Mucosa of gallbladder (tissue), 1 donor: ENCODE results near the gene PDPR. TPM values are rescaled to one million over a fixed set of nuclear protein-coding genes. Genes with fewer than 3 reads are reported as not detected.
"Not testable (repeated sequence)": the region's sequence is repeated elsewhere in the genome, so short reads cannot be mapped to it uniquely, and the experiment has no call there.

ENCODE experiments used
- DNase-seq: peaks from one replicate; pipeline ENCODE4 v3.0.0-alpha.2; 2020; ENCODE audit warnings: low spot score
- total RNA-seq: library from RNA; stranded (reverse); gene quantifications from one replicate; pipeline ENCODE4 v1.2.1, GENCODE V29; 2021
- donor health status: DM: no; HTN: no; CAD: no.

Gene PDPR
- total RNA-seq, 1 donor from 2014 or later: 19.9 TPM

DNA sequence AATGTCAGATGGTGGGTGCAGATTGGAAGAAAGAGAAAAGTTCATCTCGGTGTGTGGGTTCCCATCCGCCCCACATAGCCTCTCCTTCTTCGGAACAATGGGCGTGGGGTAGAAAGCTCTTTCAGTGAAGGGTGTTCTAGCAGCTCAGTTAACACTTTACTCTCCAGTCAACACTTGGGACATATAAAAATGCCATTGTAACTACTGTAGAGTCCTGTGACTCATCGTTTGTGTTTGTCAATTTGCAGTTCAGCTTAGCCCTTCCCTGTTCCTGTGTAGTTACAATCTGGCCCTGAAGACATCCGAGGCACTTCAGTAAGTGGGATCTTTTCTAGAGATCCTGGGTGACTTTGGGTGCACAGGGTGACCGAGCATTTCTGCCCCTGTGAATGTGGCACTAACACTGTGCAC lies 47.9 kb downstream of the PDPR start:
- no peak for DNase-seq

DNA sequence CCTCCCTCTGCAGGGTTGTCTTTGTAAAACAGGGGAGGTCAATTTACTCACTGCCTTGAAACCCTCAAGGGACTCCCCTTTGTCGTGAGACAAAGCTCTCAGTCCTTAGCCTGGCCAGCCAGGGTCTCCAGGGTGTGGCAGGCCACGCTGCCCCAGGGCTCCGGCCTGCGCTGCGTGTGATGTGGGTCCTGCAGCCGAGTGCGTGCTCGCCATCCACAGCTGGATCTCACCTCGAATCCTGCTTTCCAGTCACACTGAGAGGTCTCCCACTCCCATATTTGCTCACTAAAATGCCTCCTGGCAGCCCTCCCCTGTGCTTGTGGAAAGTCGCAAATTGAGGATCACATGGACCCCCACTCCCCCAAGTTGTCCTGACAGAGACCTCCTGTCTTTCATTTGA lies 49.5 kb downstream of the PDPR start:
- no peak for DNase-seq

DNA sequence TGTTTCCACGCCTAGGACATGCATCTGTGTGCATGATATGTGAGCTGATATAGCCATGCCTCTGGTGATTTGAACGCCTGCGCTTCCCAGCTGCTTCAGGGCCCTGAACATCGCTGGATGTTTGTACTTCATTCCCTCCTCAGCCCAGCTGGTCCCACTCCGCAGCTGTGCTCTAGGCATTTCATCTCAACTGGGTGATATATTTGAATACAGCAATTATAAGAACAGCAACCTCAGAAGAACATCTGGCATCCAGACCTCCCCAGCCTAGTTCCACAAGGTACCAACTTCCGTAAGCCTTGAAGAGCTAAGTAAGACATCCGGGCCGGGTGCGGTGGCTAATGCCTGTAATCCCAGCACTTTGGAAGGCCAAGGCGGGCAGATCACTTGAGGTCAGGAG lies 52.6 kb downstream of the PDPR start:
- DNase-seq: not testable (repeated sequence)

DNA sequence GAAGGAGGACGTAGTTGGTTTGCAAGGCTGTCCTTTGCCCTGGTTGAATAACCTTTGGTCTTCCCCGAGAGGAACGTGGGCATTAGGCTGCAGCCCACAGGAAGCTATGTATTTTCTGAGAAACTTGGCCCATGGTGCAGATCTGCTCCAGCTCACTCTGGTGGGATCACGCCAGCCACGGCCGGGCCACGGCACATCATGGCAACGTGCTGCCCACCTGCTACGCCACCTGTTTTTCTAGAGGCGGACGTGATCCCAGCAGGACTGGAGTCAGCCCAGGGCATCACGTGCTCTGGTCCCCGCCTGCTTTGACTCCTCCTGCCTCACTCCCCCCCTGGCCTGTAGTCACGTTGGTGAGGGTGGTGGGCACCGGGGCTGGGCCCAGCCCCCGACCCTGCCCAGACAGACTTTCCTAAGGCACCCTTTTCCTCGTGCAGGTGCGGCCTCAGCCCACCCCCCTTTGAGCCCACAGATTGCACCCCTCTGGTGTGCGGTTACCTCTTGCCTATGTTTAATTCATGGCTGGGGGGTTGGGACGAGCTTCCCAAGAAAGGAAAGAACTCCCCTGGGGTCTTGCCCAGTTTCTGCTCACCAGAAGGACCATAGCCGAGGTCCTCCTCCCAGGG lies 59.2 kb downstream of the PDPR start, which contains the start of gene CLEC18C:
Gene CLEC18C, plus strand, starts transcription at position 576 of the 626 bp plus-strand sequence. CDS start 492 bp downstream, outside the sequence.
- not testable (repeated sequence) for DNase-seq

DNA sequence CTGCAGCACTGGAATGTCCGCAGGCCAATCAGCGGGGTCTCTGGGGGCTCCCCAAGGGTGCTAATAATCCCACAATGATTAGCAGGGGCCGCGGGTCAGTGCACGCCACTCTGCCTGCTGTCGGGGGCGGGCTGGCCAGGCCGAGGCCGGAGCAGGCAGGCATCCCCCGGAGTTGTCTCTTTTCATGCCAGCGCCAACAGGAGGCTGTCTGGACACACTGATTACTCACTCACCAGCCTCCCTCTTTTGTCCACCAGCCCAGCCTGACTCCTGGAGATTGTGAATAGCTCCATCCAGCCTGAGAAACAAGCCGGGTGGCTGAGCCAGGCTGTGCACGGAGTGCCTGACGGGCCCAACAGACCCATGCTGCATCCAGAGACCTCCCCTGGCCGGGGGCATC lies 59.8 kb downstream of the PDPR start:
- DNase-seq: not testable (repeated sequence)

DNA sequence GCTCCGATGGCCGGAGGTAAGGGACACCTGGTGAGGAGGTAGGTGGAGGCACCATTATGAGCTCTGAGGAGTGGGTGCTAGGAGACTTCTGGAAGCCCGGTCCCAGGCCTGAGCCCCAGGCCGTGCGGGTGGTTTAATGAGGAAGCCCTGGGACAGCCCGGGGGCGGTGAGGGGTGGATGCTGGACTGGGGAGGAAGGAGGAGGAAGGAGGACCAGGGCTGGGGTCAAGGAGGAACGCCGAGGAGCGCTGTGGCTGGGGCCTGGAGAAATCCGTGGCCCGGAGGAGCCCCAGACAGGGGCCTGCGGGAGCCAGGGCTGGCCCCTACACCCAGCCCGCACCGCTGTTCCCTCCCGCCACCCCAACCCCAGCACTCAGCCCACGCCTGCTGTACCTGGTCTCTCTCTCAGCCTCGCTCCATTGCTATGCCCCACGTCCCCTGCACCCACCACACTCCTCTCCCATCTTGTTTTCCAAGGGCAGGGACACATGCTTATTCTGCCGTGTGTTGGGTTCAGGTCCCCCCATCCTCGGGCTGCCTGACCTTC lies 60.3 kb downstream of the PDPR start:
- not testable (repeated sequence) for DNase-seq

DNA sequence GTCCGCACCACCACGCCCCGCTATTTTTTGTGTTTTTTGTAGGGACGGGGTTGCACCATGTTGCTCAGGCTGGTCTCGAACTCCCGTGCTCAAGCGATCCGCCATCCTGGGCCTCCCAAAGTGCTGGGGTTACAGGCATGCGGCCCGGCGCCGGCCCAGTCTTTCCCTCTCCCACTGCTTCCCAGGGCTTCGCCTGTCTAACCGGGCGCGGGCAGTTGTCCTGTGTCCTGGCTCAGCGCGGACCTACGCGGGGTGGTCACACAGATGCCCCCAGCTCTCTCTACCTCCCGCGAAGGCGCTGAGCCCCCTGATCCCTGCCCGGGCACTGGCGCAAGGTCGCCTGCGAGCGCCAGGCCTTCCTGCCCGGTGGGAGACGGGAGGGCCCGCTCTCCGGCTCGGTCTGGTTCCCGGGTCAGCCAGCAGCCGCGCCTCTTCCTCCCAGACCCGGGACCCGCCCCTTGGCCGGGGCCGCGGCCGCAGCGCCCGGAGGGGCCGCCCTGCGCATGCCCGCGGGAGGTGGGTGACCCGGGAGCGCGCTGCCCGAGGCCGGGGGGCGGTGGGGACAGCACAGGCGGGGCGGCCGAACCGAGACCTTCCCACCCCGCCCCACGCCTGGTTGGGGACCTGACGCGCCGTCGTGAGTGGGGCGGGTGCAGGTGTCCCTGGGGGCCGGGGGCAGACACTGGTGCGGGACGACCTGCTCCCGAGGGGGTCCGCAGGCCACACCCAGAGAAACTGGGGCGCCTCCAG lies 73.9 kb downstream of the PDPR start:
- not testable (repeated sequence) for DNase-seq

DNA sequence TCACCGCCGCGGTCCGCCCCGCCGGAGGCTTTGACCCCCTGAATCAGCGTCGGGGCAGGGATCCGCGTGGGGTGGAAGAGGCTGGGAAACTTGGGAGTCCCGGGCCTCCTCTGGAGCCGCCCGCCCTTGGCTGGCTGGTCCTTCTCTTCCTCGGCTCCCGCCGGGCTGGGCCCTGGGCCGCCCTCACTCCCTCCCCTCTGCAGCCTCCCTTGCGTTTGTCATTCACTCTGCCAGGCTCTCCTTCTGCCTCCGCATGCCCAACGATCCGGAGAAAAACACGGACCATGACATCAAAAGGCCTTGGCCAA lies 74.4 kb downstream of the PDPR start:
- not testable (repeated sequence) for DNase-seq

DNA sequence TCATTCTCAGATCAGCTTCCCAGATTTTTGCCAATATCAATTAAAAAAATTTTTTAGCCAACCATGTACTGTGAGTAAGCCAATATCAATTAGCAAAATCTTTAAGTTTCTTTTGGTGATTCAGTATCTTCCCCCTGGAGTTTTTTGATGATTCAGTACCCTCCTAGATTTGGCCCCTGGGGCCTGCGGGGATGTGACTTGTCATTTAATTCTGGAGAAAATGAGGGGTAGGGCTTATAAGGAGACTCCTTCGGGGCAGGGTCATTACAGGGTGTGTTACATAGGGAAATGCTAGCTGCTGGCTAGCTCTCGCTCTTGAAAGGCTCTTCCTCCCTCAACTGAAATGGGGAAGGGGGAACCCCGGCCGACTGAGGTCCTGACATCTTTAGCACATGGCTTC lies 76.4 kb downstream of the PDPR start:
- not testable (repeated sequence) for DNase-seq

DNA sequence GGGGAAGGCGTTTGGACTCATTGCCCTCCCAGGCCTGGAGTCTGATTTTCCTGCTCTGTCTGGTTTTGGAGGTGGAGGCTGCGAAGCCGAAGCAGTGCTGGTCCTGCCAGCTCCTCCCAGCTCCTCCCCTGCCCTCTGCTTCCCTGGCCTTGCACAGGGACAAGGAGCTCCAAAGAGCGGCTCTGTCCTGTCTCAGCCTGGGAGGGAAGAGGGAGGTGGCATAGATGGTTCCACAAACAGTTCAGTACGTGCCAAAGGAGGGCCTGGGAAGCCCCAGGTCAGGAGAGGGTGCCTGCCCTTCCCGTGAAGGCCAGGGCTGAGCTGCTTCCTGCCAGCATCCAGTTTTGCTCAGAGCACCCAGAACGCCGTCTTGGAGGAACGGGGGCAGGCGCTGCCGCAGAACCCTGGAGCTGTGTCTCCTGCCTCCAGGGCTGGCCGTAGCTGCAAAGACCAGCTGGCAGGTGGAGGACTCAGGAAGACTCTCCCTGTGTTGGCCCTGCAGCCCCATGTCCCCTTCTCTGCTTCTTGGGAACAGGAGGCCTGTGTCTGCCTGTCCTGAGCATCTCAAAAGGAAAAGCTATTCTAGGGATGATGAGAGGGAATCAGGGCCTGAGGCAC lies 82.7 kb downstream of the PDPR start:
- DNase-seq: not testable (repeated sequence)

DNA sequence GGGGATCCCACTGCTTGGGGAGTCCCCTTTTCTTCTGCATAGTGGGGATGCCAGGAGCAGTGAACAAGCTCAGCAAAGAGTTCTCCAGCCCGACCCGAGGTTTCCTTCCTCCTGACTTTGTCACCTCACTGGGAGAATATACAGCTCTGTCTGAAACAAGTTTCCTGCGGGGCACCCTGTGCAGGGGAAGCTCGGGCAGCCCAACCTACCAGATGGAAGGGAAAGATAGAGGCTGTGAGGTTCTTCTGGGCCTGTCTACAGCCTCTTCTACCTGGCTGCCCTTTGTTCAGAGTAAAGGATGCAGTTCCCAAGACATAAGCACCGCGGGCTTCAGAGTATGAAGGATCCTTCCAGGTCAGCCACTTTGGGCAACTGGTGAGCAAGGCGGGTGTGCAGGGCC lies 83.5 kb downstream of the PDPR start:
- DNase-seq: not testable (repeated sequence)

DNA sequence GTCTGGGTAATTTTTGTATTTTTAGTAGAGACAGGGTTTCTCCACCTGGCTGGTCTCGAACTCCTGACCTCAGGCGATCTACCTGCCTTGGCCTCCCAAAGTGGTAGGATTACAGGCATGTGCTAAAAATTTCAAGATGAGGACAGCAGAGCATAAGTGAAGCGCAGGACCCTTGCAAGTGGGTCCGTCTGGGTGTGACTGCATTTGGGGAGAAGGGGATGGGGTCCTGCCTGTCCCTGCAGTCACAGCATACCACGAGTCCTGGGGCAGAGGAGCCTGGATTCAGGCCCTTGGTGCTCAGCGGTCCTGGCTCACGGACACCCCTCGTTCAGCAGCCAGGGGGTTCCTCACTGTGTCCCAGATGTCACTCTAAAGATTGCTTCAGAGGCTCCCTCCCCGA lies 84.1 kb downstream of the PDPR start:
- DNase-seq: not testable (repeated sequence)

DNA sequence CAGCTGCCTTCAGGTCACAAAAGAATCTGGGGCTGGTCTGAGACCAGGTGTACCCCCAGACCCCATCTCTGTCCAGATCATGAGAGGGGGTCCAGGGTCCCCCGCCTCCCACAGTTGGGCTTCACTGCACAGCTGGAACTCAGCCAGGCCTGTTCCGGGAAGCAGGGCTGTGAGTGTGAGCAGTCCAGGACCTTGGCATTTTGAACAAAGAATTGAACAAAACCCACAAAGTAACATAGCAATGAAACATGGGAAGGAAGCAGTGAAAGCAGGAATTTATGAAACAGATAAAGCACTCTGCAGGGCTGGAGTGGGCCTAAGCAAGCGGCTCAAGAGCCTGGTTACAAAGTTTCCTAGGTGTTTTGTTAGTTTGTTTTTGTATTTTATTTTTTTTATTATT lies 84.5 kb downstream of the PDPR start:
- DNase-seq: not testable (repeated sequence)

DNA sequence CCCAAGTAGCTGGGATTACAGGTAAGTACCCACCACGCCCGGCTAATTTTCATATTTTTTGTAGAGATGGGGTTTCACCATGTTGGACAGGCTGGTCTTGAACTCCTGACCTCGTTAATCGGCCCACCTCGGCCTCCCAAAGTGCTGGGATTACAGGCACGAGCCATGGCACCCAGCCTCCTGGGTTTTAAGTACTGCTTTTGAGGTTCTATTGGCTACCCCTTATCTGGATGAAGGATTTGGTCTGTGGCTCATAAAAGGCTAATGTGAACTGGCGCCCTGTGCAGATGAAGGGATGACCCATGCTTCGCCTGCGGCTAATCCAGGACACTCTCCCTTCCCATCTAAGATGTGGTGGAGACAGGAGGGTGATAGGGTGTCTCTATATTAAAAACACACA lies 85.0 kb downstream of the PDPR start:
- DNase-seq: not testable (repeated sequence)

DNA sequence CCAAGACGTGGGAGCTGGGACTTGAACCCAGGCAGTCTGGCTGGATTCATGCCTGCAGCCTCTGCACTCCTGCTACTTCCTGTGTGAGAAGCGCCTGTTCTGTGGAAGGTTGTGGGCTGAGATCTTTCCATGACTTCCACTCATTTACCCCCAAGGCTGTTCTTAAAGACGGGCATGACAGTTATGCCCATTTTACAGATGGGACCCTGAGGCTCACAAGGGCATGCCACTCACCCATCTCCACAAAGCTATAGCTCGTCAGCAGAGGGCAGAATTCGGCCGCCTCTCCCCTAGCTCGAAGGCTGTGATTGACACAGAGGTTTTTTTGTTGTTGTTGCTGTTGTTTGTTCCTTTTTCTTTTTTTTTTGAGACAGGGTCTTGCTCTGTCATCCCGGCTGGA lies 85.9 kb downstream of the PDPR start:
- DNase-seq: not testable (repeated sequence)

DNA sequence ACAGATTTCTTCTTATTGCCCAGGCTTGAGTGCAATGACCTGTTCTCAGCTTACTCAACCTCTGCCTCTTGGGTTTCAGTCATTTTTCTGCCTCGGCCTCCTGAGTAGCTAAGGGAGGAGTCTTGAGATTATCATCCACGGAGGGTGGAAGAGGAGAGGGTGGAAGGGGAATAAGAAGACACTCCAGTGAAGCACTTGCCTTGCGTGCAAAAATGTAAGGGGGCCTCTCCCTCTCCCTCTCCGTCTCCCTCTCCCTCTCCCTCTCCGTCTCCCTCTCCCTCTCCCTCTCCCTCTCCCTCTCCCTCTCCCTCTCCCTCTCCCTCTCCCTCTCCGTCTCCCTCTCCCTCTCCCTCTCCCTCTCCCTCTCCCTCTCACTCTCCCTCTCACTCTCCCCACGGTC lies 89.4 kb downstream of the PDPR start:
- DNase-seq: not testable (repeated sequence)

DNA sequence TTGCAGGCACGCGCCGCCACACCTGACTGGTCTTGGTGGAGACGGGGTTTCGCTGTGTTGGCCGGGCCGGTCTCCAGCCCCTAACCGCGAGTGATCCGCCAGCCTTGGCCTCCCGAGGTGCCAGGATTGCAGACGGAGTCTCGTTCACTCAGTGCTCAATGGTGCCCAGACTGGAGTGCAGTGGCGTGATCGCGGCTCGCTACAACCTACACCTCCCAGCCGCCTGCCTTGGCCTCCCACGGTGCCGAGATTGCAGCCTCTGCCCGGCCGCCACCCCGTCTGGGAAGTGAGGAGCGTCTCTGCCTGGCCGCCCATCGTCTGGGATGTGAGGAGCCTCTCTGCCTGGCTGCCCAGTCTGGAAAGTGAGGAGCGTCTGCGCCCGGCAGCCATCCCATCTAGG lies 89.9 kb downstream of the PDPR start:
- not testable (repeated sequence) for DNase-seq

DNA sequence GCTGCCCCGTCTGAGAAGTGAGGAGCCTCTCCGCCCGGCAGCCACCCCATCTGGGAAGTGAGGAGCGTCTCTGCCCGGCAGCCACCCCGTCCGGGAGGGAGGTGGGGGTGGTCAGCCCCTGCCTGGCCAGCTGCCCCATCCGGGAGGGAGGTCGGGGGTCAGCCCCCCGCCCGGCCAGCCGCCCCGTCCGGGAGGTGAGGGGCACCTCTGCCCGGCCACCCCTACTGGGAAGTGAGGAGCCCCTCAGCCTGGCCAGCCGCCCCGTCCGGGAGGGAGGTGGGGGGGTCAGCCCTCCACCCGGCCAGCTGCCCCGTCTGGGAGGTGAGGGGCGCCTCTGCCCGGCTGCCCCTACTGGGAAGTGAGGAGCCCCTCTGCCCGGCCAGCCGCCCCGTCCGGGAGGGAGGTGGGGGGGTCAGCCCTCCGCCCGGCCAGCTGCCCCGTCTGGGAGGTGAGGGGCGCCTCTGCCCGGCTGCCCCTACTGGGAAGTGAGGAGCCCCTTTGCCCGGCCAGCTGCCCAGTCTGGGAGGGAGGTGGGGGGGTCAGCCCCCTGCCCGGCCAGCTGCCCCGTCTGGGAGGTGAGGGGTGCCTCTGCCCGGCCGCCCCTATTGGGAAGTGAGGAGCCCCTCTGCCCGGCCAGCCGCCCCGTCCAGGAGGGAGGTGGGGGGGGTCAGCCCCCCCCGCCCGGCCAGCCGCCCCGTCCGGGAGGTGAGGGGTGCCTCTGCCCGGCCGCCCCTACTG lies 90.7 kb downstream of the PDPR start:
- not testable (repeated sequence) for DNase-seq

DNA sequence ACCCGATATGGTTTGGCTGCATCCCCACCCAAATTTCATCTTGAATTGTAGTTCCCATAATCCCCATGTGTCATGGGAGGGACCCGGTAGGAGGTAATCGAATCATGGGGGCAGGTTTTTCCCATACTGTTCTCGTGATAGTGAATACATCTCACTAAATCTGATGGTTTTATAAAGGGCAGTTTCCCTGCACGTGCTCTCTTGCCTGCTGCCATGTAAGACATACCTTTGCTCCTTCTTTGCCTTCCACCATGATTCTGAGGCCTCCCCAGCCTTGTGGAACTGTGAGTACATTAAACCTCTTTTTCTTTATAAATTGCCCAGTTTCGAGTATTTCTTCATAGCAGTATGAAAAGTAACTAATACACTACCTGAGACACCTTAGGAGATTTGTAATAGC lies 92.2 kb downstream of the PDPR start:
- not testable (repeated sequence) for DNase-seq
